A549 treated with AZD9567 at 1 μM for 4 hours (cell line): ENCODE data around the gene FAM114A1. TPM values are rescaled to one million over a fixed set of nuclear protein-coding genes. Genes with fewer than 3 reads are reported as not detected.

ENCODE experiments used
- total RNA-seq: library from RNA; stranded (reverse); fragments of 200-300 nt; extraction: Qiagen RNA extraction; gene quantifications from 5 replicates; pipeline ENCODE4 v1.2.3, GENCODE V29; 2022; ENCODE audit not compliant: insufficient read depth

The FAM114A1 gene
- 21.0 to 48.9 TPM (median 33.4 TPM) in 5 replicates for total RNA-seq

GRCh38 chr4:38867478-38868058 is at the start of gene FAM114A1:
Gene FAM114A1 (plus strand): TSS chr4:38867806. CDS start chr4:38878079, 10,273 bp downstream.

GRCh38 chr4:38856524-38857337 is 10.9 kb upstream of the FAM114A1 start, which contains the start of gene TLR6:
Gene TLR6 (minus strand): TSS chr4:38856817. CDS start chr4:38829473, 27,344 bp downstream.

Other genes starting within 250 kb of the FAM114A1 start
- gene KLF3, start 203.6 kb upstream of the FAM114A1 start, total RNA-seq, result 9.2 to 14.2 TPM (median 11.9 TPM) in 5 replicates
- 0.03 to 0.06 TPM in 2 of 5 replicates, not detected in the others for gene TLR10, start 84.8 kb upstream of the FAM114A1 start, total RNA-seq
- 0.10 to 0.28 TPM (median 0.19 TPM) in 4 of 5 replicates, not detected in the other for gene TLR1, start 63.0 kb upstream of the FAM114A1 start, total RNA-seq
- 1.3 to 2.2 TPM (median 1.8 TPM) in 5 replicates for gene TLR6, start 11.0 kb upstream of the FAM114A1 start, total RNA-seq
- 15.0 to 21.1 TPM (median 17.5 TPM) in 5 replicates for gene TMEM156, start 164.6 kb downstream of the FAM114A1 start, total RNA-seq
- gene KLHL5, start 194.4 kb downstream of the FAM114A1 start, total RNA-seq, result 41.8 to 68.0 TPM (median 47.7 TPM) in 5 replicates